ENCODE results near the gene SH2D3C.
A peak's percentile ranks its signal among the peaks of the same experiment; 100 is the strongest.

SH2D3C gene

DNA sequence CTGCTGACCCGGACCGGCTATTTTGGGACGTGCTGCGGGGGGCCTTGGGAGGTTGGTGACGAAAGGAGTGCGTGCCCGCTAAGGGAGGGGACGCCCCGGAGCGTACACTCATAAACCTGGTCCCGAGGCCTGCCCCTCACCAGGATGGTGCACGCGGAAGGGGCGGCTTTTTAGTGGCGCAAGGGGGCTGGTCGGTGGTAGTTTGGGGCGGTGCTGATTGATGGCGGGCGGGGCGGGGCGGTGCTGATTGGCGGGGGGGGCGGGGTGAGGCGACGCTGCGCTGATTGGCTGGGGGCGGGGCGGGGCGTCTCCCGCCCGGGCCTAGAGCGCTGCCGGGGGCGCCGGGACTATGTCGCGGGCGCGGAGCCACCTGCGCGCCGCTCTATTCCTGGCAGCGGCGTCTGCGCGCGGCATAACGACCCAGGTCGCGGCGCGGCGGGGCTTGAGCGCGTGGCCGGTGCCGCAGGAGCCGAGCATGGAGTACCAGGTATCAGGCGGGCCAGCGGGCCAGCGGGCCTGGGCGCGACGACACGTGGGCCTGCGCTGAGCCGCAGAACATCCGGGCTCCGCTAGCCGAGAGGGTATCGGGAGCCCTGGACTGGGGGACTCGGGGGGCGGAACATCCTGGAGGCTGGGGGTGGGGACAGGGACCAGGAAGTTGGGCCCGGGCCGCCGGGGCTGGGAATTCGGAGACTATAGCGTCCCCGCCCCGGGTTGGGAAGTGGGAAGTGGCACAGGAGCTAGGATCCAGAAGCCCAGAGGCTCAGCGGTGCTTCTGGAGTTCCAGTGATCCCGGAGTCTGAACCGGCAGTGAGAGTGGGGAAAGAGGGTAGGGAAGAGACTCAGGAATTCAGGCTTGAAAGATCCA lies 24.3 kb upstream of the SH2D3C start, which contains the start of gene FPGS:
TSS of gene FPGS (plus strand) at position 307 of the 868 bp plus-strand sequence. CDS start at position 350, 43 bp downstream.
- TF ChIP-seq, protein P1, sequence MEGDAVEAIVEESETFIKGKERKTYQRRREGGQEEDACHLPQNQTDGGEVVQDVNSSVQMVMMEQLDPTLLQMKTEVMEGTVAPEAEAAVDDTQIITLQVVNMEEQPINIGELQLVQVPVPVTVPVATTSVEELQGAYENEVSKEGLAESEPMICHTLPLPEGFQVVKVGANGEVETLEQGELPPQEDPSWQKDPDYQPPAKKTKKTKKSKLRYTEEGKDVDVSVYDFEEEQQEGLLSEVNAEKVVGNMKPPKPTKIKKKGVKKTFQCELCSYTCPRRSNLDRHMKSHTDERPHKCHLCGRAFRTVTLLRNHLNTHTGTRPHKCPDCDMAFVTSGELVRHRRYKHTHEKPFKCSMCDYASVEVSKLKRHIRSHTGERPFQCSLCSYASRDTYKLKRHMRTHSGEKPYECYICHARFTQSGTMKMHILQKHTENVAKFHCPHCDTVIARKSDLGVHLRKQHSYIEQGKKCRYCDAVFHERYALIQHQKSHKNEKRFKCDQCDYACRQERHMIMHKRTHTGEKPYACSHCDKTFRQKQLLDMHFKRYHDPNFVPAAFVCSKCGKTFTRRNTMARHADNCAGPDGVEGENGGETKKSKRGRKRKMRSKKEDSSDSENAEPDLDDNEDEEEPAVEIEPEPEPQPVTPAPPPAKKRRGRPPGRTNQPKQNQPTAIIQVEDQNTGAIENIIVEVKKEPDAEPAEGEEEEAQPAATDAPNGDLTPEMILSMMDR (IDR thresholded peaks at IDR 0.05): no peak
- intact Hi-C loops (cut with DNase I; ENCODE audit: low total_unique reads): no loop called here
- DNase-seq: peak; percentile 94 to 96

DNA sequence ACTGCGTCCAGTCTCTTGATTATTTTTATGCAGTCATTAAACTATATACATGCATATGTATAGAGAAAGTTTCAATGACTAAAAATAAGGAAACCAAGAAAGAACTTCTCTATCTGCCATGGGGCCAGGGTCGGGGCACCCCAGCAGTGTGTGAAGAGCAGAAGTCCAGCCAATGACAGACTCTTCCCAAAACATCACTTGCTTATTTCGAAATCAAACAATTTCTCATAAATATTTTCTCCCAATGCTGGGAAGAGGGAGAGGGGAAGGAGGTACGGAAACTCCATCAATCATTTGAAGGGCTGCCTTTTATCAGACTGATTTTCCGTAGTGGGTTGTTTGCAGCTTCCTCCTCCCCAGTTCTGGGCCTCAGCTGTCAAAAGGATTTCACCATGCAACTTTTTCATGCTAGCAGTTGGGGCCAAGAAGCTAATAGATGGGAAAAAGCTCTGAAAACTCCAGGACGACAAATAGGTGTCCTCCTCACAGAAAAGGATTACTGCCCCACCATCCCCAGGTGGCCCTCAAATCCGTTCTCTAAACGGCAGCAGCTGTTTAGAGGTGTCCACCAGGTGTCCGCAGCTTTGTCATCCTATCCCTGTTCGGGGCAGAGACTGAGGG lies 23.6 kb upstream of the SH2D3C start:
- TF ChIP-seq, protein P1 (IDR thresholded peaks at IDR 0.05): peak in 1 of 2 experiments; percentile 44
- Histone ChIP-seq H3K27ac (peak overlapping the region; percentile 95 to 96), H3K27me3 (no peaks in the 10 kb centered on the region), H3K4me3 (peak overlapping the region; percentile 75 to 90), H3K36me3 (peaks cover 10 to 21% (median 13%) of the 10 kb centered on the region in 3 donors), H3K4me1 (peaks cover 0 to 42% (median 24%) of the 10 kb centered on the region in 4 donors), H3K9me3 (no peaks in the 10 kb centered on the region)
- peak in 1 of 2 donors; percentile 54 for DNase-seq
- intact Hi-C loops (cut with DNase I; ENCODE audit: low total_unique reads): no loop called here

More for the DNA sequence above, 24.3 kb upstream of the SH2D3C start, which contains the start of gene FPGS:
- no peaks in the 10 kb centered on the region for H3K27me3 ChIP-seq
- no peaks in the 10 kb centered on the region for H3K9me3 ChIP-seq
- H3K4me1 ChIP-seq: peaks cover 0 to 42% (median 24%) of the 10 kb centered on the region in 4 donors
- H3K36me3 ChIP-seq: peaks cover 16 to 29% (median 21%) of the 10 kb centered on the region in 3 donors
- H3K27ac ChIP-seq: peak within 1 kb of the TSS; percentile 95 to 96
- peak within 1 kb of the TSS; percentile 75 to 90 for H3K4me3 ChIP-seq

DNA sequence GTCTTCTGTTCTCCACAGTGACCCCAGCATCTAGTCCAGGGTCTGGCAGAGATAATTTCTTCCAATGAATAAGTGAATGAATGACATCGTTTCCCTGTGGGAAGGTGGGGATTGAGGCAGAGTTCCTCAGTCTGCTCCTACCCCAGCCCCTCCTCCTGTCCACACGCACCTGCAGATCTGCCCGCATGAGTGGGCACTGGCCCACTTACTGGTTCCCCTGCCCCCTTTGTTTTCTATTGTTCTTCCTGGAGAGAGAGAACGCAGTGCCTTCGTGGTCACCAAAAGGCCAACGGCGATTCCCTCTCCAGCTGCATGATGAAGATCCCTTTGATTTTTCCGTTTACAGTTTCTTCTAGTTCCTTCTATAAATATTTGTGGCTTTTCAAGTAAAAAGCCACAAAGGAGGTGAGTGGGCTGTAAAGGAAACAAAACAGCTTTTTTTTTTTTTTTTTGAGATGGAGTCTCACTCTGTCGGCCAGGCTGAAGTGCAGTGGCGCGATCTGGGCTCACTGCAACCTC lies 18.4 kb upstream of the SH2D3C start:
- peaks cover 0 to 19% (median 11%) of the 10 kb centered on the region in 3 donors for H3K36me3 ChIP-seq
- H3K4me3 ChIP-seq: no peak overlapping the region
- intact Hi-C loops (cut with DNase I; ENCODE audit: low total_unique reads): no loop called here
- H3K27ac ChIP-seq: no peak overlapping the region
- no peaks in the 10 kb centered on the region for H3K9me3 ChIP-seq
- H3K4me1 ChIP-seq: peaks cover 0 to 16% (median 2%) of the 10 kb centered on the region in 4 donors
- DNase-seq: no peak
- TF ChIP-seq, protein P1 (IDR thresholded peaks at IDR 0.05): no peak
- no peaks in the 10 kb centered on the region for H3K27me3 ChIP-seq

DNA sequence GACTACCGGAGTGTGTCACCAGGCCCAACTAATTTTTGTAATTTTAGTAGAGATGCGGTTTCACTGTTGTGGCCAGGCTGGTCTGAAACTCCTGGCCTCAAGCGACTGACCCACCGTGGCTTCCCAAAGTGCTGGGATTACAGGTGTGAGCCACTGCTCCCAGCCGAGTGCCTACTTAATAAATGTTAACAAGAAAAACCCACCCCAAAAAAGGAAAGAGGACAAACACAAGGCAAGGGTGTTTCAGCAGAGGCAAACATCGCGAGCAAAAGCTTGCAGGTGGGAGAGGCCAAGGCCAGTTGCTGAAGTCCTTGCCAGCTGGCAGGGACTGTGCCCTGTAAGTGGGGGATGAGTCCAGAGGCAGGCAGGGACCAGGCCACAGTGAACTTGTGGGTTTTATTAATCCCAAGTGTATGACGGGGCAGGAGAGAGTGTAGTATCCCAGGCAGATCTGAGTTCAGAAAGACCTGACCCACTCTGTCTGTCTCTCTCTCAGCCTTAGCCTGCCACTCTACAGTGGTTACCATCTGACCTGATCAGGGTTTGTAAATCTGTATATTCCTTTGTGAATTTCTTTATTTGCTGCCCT lies 17.9 kb upstream of the SH2D3C start:
- intact Hi-C loops (cut with DNase I; ENCODE audit: low total_unique reads): no loop called here
- peaks cover 0 to 14% (median 0%) of the 10 kb centered on the region in 4 donors for H3K4me1 ChIP-seq
- no peaks in the 10 kb centered on the region for H3K27me3 ChIP-seq
- DNase-seq: no peak
- TF ChIP-seq, protein P1 (IDR thresholded peaks at IDR 0.05): no peak
- H3K36me3 ChIP-seq: peaks cover 5 to 25% (median 16%) of the 10 kb centered on the region in 3 donors
- H3K9me3 ChIP-seq: no peaks in the 10 kb centered on the region
- no peak overlapping the region for H3K27ac ChIP-seq
- no peak overlapping the region for H3K4me3 ChIP-seq
